T-helper 22 cell (primary cell): ENCODE results near the gene IQCF5.
"Not testable (repeated sequence)": the region's sequence is repeated elsewhere in the genome, so short reads cannot be mapped to it uniquely, and the experiment has no call there.

ENCODE experiments used
- DNase-seq: peaks from one replicate; pipeline ENCODE4 v3.0.0-alpha.2; 2020; ENCODE audit warnings: low read depth

IQCF5 gene

DNA sequence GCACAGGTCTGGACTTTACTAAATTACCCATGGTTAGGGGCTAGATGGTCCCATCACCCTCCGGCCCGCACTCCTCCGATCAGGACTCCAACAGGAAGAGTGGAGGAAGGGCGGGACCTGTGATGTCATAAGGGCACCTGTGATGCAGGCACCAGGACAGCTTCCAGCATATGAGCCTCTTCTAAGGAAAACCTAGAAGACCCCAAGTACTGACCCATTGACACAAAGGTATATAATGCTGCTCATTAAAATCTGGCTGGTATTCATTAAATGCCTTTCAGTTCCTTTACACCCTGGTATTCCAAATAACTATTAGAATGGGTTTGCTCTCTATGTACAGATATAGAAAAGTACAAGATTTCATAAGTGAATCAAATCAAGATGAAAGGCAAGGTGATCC, at the start of gene IQCF5:
TSS of gene IQCF5 (minus strand) at position 101 of the 400 bp plus-strand sequence. CDS start at position 31, 70 bp downstream.
- no peak for DNase-seq

DNA sequence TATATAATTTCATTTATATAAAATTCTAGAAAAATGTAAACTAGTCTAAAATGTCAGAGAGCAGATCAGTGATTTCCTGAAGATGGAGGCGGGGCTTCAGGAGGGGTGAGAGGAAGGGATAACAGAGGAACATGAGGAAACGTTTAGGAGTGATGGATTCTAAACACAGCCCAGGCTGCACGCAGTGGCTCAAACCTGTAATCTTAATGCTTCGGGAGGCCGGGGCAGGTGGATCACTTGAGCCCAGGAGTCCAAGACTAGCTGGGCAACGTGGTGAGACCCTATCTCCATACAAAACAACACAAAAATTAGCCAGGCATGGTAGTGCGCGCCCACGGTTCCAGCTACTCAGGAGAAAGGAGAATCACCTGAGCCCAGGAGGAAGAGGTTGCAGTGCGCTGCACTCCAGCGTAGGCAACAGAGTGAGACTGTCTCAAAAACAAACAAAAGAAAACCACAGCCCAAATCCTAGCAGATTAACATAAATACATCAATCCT, 45.7 kb upstream of the IQCF5 start:
- DNase-seq: no peak

DNA sequence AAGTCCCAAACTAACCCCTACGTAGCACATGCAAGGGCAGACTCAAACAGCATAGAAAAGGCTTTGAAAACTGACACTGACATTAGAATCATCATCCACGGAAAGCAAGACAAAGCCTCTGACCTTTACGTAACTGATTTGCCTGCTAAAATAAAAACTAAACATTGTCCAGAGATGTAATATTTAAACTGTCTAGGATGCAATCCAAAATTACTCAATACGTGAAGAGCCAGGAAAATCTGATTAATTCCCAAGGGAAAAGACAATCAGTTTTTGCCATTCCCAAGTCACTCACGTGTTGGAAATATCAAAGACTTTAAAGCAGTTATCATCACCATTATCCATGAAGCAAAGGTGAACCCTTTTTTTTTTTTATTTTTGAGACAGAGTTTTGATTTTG, 41.0 kb upstream of the IQCF5 start:
- DNase-seq: no peak

DNA sequence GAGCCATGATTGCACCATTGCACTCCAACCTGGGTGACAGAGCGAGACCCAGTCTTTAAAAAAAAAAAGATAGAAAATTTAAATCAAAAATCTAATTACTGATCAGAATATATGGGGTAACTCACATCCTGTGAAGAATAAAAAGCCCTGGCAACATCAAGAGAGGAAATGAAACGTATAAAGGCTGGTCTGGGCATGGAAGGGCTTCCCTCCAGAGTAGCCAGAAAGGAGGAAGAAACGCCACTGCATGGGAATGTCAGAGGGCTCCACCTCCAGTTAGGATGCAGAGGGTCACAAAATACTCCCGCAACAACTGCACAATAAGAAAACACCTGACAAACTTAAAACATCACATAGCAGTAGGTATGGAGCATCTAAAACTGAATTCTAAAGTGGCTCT, 32.6 kb upstream of the IQCF5 start:
- DNase-seq: no peak

DNA sequence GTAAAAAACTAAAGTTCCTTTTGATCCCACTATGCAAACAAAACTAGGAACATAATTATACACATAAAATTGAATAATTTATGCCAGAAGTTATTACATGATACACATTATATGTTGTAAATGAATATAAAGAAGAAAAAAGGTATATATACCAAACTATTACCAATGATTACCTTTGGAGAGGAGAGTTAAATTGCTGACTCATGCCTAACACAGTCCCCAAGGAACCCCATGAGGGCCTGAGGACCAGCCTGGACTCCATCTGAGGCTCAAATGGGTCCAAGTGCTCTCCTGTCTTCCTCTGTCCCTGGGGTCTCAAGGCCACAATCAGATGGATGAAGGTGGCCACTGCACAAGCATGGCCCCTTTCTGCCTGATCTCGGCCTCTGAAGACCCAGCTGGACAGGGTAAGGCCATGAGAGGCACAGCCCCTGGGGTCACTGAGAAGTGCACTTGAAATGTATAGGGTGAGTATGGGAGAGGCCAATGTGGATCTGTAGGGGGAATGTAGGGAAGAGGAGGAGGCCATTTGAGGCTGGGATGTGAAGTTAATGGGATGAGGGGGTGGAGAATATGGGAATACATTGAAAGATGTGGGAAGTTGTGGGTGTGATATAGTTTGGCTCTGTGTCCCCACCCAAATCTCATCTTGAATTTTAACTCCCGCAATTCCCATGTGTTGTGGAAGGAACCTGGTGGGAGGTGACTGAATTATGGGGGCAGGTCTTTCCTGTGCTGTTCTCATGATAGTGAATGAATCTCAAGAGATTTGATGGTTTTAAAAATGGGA, 28.8 kb upstream of the IQCF5 start:
- no peak for DNase-seq

DNA sequence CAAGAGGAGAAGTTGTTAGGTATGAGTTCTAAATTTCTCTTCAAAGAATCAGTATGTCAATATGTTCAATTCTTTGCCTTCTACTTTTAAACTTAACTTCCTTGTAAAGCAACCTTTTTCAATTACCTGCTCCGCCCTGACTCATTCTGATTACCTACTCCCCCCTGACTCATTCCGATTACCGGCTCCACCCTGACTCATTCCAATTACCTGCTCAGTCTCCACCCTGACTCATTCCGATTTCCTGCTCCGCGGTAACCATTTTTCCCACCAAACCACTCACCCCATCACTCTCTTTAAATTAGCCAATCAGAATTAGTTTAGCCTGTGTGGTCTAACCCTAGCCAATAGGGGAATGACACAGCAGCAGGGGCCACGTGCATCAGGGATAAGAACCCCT, 27.0 kb upstream of the IQCF5 start:
- DNase-seq: not testable (repeated sequence)

DNA sequence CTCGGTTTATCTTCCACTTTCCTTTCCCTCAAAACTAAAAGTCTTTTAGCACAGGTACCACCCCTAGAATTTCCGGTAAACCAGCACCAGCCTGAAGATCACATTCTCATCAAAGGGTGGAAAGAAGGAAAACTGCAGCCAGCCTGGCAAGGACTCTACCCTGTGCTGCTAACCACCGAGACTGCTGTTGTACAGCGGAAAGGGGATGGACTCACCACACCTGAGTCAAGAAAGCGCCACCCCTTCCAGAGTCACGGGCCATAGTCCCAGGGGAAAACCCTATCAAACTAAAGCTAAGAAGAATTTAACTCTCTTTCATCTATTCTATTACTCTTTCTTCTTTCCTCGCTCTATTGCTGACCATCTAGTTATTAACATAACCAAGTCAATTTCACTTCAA, 24.6 kb upstream of the IQCF5 start:
- DNase-seq: not testable (repeated sequence)

DNA sequence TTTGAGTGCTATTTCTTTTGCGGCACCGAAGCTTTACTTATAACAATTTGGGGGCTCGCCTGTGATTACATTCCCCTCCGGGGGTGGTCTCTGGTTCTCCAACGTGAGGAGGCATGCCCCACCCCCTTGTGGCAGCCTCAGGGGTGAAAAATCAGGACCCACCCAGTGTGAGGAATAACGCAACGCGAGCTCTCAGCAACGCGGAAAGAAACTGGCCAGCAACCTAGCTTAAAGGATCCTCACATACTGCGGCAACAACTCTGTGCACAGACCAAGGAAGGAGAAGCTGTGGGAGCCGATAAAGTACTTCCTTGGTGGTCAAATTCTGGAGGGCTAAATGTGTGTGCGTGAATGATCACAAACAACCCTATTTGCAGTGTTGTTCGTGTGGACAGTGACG, 22.0 kb upstream of the IQCF5 start:
- no peak for DNase-seq

DNA sequence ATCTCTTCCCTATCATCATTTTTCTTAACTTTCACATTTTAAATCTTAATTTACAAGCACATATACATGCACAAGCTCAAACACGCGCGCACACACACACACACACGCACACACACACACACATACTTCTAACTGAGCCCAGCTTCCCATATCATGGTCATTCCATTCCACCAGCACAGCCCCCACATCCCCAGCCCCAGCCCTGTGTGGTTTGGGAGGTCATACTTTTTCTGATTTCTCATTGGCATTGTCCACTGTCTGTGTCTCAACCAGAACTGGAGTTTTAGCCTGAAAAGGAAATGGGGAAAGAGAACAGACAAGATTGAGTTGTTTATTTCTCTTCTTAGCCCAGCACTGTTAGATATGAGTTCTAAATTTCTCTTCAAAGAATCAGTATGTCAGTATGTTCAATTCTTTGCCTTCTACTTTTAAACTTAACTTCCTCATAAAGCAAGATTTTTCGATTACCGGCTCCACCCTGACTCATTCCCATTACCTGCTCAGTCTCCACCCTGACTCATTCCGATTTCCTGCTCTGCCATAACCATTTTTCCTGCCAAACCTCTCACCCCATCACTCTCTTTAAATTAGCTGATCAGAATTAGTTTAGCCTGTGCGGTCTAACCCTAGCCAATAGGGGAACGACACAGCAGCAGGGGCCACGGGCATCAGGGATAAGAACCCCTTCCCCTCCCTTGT, 21.4 kb upstream of the IQCF5 start:
- DNase-seq: no peak

DNA sequence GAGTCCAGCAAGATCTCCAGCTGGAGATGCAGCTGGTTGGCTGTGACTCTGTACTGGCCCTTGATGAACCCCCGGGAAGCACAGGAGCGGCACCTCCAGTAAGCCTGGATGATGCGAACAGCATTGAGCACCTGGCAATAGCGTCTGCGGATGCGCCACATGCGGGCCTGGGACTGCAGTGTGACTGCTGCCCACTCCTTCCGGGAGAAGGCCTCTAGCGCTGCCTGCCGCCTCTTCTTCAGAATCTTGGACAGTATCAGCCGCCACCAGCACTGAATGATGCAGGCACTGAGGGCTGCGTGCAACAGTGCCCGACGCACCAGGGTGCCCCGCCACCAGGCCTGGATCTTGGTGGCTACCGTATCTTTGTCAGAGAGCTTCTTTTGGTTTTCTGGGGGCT, 19.5 kb upstream of the IQCF5 start:
- DNase-seq: no peak

DNA sequence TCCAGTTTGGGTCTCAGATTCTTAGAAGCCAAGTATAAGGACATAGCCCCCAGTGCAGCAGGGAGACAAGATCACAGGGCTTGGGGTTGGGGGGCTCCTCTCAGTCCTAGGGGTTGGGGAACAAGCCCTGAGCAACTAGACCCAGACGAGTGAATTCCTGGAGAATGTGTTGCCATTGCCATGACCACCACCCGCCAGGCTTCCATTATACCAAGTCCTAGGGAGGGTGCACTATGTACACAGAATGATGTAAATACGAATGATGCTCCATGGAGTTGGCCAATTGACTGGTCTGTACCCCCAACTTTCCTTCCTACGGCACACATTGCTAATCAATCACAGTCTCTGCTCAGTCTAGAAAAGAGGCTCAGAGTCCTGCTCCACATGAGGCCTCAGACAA, 19.0 kb upstream of the IQCF5 start:
- no peak for DNase-seq

DNA sequence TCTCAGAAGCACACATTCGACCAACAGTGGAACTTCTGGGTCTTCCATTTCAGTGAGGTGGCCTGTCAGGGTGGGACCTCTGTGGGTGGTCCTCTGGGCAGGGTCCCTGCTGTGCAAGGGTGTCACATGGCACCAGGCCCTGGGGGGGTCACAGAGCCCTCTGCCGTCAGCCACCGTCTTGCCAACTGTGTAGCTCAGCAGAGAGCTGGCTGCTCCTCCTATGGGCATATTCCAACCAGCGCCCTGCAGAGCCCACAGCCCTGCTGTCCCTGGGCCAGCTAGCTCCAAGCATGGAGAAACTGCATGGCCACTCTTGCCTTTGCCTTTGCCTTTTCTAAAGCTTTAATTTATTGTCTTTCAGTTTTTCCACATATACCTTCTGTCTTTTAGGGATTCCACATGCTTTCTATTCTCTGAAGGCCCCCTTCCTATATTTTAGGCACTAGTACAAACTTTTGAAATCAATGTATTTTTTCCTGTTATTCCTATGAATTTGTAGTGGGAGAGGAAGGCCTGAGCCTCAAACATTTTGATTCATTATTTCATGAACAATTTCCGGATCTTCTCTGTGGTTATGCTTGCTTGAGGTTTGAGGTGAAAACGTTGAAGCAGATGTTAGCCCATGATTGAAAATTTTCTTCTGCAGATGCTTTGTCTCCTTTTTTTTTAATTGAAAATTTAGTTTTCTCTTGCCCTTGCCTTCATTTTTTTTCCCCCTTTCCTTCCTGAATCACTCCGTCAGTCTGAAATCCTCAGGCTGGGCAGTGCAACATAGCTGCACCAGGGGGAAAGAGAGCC, 16.0 kb upstream of the IQCF5 start:
- DNase-seq: no peak

DNA sequence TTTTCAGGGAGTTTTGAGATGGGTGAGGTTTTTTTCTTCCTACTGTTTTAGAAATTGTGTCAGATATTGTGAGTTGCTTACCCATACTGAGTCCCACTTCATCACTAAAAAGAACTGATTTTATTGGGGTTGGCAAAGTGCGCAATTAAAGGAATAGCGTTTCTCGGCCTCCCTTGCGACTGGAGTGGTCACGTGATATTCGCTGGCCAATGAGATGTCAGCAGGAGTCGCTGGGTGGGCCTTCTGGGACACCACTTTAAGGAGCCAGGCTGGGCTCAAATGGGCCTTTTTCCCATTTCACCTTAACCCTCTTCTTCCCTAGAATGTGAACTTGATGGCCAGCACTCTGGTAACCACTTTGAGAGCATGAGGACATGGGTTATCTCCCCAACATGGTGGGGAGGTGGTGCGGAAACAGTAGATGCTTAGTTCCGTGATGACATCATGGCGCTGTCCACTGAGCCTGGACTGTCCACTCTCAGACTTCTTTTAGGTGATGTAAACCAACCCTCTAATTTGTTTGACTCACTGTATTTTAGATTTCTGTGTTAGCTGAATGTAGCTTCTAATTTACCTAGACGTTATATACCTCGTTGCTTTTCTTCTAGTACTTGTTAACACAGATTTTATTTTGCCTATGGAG, 13.2 kb upstream of the IQCF5 start:
- no peak for DNase-seq

DNA sequence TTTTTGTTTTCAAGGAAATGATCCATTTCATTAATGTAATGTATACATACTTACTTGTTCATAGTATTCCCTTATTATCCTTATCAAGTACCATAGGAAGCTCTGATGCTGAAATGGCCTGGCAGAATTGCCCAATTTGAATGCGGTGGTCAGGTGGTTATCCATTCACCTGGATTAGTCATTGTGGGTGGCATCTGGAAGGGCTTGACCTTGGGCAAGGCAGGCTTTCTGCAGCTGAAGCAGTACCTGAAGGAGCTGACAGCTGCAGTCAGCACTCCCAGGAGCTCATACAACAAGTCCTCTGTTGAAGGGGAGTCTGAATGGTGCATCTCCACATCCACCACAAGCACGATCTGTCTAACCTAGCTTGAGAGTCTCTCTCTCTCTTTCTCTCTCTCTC, 12.2 kb upstream of the IQCF5 start:
- DNase-seq: no peak

DNA sequence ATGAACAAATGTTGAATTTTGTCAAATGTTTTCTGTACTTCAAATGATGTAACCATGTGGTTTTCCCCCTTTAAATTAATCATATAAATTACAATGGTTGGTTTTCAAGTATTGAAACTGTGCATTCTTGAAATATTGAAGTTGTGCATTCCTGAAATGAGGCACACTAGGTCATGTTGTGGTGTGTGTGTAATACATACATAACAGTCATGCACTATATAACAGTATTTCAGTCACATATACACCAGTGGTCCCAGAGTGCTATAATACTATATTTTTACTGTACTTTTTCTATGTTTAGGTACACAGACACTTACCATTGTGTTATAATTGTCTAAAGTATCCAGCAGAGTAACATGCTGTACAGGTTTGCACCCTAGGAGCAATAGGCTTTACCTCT, 11.0 kb upstream of the IQCF5 start:
- no peak for DNase-seq

DNA sequence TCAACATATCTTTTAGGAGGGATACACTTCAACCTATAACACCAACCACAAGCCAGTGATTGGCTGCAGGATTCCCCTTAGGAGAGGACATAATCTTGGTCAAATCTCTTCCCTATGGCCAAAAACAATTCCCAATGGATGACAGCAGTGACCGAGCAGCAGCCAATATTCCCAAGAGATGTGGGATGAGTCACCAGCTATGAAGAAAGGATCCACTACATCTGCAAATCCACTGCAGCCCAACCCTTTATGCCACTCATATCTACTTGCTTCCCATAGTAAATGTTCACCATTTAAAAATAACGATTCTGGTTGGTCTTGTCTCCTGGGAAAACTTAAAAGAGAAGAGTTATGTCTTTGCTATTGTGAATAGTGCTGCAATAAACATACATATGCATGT, 4.5 kb upstream of the IQCF5 start:
- DNase-seq: no peak

DNA sequence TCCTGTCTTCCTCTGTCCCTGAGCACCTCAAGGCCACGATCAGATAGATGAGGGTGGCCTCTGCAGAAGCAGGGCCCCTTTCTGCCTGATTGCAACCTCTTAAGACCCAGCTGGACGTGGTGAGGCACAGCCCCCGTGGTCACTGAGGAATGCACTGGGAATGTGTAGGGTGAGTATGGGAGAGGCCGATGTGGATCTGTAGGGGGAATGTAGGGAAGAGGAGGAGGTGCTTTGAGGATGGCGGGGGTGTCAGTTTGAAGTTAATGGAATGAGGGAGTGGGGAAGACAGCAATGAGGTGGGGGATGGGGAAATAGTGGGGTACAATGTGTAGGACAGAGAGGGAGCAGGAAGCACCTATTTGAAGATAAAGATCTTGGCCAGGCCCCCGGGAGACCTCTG, 785 bp upstream of the IQCF5 start:
- DNase-seq: no peak

DNA sequence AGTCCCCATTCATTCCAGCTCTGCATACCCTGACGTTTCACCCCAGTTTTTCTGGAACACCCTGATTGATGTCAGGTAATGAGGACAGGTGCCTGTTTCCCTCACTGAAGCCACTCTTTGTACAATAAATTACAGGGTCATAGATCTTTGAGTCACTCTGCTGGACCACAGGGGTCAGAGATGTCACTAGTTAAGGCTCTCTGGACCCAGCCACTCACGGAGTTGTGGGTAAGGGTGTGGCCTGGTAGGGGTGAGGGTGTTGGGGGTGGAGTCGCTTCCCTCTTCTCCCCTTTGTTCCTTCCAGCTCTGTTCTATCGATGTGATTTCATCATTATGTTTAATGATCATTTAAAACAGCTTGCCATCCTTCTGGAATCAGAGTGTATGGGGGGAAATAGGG, 512 bp downstream of the IQCF5 start:
- no peak for DNase-seq

DNA sequence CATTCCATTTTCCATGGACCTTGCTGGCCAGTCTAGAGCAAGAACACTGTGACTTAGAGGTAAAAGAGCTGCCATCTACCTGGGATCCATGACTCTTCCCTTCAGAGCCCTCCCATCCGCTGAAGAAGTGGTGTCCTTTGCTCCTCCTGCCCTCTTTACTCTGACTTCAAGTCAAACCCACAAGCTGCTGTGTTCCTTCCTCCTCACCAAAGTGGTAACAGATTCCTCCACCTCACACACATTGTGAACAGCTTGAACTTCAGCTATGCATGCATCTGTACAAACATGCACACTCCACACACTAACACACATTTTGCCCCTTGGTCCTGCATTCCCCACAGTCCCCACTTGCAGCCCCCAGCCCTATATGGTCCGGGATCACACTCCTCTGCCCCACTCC, 990 bp downstream of the IQCF5 start:
- DNase-seq: no peak

DNA sequence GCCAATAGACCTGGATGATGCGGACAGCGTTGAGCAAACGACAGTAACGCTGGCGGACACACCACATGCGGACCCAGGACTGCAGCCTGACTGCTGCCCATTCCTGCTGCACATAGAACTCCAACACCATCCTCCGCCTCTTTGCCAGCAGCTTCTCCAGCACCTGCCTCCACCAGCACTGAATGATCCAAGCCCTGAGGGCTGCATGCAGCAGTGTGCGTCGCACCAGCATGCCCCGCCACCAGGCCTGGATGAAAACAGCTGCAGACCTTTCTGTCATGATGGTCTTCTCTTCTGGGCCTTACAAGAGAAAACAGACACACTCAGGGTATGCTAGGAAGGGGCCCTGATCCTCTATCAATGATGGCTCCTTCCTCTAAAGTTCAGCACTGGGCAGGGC, 1.5 kb downstream of the IQCF5 start:
- DNase-seq: no peak

DNA sequence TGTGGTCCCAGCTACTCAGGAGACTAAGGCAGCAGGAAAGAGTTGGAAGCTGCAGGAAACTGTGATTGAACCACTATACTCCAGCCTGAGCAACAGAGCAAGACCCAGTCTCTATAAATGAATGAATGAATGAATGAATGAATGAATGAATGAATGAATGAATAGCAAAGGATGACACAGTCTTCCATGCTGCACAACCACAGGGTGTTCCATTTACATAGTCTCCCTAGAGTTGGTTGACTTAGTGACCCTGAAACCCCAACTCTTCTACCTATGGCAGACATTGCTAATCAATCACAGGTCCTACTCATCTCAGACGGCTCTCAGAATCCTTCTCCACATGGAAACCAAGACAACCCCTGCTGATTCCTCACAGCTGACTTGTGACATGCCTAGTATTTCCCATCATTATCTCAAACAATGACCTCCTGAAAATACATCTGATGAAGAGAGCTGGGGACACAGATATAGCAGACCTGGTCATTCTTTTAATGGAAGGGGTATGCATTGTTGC, 2.1 kb downstream of the IQCF5 start:
- no peak for DNase-seq

DNA sequence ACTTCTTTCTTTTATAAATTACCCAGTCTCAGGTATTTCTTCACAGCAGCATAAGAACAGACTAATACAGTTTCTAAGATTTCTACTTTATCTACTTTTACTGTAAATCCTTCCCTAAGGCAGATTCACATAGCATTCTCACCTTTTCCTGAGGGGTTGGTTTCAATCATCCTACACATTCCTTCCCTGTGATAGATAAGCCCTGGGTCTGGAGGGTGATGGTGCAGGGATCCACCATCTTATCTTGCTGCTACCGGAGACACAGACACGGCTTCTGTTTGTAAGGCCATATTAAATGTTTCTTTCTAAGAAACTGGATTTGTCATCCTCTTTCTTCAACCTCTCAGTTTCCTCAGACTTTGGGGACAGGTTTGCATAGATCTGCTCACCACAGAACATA, 6.1 kb downstream of the IQCF5 start:
- DNase-seq: no peak
